HEK293 (cell line): Measurements from ENCODE around the gene ZDHHC11.
"Not testable (repeated sequence)": the region's sequence is repeated elsewhere in the genome, so short reads cannot be mapped to it uniquely, and the experiment has no call there.

Source experiments
- CTCF ChIP-seq: fragments of 450-650 bp; formaldehyde crosslinking; IDR thresholded peaks from 2 replicates; pipeline ENCODE4 v1.5.1; 2016; ENCODE audit warnings: missing biosample characterization, missing genetic modification characterization
- SETDB1 ChIP-seq: IDR thresholded peaks from one replicate; pipeline ENCODE4 v1.6.1; 2017; ENCODE audit warnings: mild to moderate bottlenecking, low read length, moderate library complexity, mixed read lengths; ENCODE audit not compliant: insufficient read length
- ZBTB17 ChIP-seq: fragments of 450-650 bp; formaldehyde crosslinking; IDR thresholded peaks from 2 replicates; pipeline ENCODE4 v1.5.1; 2016; ENCODE audit warnings: missing biosample characterization, missing genetic modification characterization
- ZNF133 ChIP-seq: fragments of 450-650 bp; formaldehyde crosslinking; IDR thresholded peaks from 2 replicates; pipeline ENCODE4 v1.5.1; 2016; ENCODE audit warnings: missing biosample characterization, missing genetic modification characterization
- ZNF274 ChIP-seq, 2 experiments: fragments of 200-500 bp in 1 of 2; fragments of 450-650 bp in 1 of 2; sonication (Bioruptor generic) in 1 of 2; formaldehyde crosslinking in 1 of 2; IDR thresholded peaks; 2 replicates each; pipeline versions ENCODE4 v1.5.1 to v1.6.1; 2014 to 2016; ENCODE audit warnings: borderline replicate concordance in 1 of 2, inconsistent platforms in 1 of 2, low read length in 1 of 2, missing biosample characterization in 1 of 2, missing genetic modification characterization in 1 of 2
- ZNF292 ChIP-seq: fragments of 450-650 bp; formaldehyde crosslinking; IDR thresholded peaks from 2 replicates; pipeline ENCODE4 v1.5.1; 2016; ENCODE audit warnings: low read depth, missing biosample characterization, missing genetic modification characterization, borderline replicate concordance
- ZNF658 ChIP-seq: fragments of 450-650 bp; formaldehyde crosslinking; IDR thresholded peaks from 2 replicates; pipeline ENCODE4; 2016; ENCODE audit warnings: missing biosample characterization, missing genetic modification characterization
- ZNF843 ChIP-seq: fragments of 450-650 bp; formaldehyde crosslinking; IDR thresholded peaks from 2 replicates; pipeline ENCODE4 v1.5.1; 2016; ENCODE audit warnings: missing biosample characterization, missing genetic modification characterization
- TF ChIP-seq, protein P1 (sequence below): fragments of 450-650 bp; formaldehyde crosslinking; IDR thresholded peaks from 2 replicates; pipeline ENCODE4 v1.5.1; 2016; ENCODE audit warnings: missing biosample characterization, missing genetic modification characterization
- TF ChIP-seq, protein P2 (sequence below): fragments of 450-650 bp; formaldehyde crosslinking; IDR thresholded peaks from 2 replicates; pipeline ENCODE4 v1.5.1; 2016; ENCODE audit warnings: missing biosample characterization, missing genetic modification characterization
- TF ChIP-seq, protein P3 (sequence below): fragments of 450-650 bp; formaldehyde crosslinking; IDR thresholded peaks from 2 replicates; pipeline ENCODE4 v1.5.1; 2016; ENCODE audit warnings: missing biosample characterization, missing genetic modification characterization, low read depth
- TF ChIP-seq, protein P4 (sequence below): fragments of 450-650 bp; formaldehyde crosslinking; IDR thresholded peaks from 2 replicates; pipeline ENCODE4 v1.5.1; 2017; ENCODE audit warnings: missing biosample characterization, missing genetic modification characterization

DNA sequence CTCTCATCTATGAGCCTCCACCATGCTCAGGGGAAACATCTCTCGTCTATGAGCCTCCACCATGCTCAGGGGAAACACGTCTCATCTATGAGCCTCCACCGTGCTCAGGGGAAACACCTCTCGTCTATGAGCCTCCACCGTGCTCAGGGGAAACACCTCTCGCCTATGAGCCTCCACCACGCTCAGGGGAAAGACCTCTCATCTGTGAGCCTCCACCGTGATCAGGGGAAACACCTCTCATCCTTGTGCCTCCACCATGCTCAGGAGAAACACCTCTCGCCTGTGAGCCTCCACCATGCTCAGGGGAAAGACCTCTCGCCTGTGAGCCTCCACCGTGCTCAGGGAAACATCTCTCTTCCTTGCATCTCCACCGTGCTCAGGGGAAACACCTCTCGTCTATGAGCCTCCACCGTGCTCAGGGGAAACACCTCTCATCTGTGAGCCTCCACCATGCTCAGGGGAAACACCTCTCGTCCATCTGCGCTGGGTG, 96.6 kb downstream of the ZDHHC11 start:
- TF ChIP-seq ZBTB17 (tag by site-specific recombination); ZNF658; CTCF (tag by site-specific recombination); ZNF843 (tag by site-specific recombination); SETDB1; ZNF133 (tag by site-specific recombination); ZNF274 (IDR thresholded peaks at IDR 0.05; ENCODE audit: low read length); ZNF274 (tag by site-specific recombination; IDR thresholded peaks at IDR 0.05; ENCODE audit: borderline replicate concordance); ZNF292: not testable (repeated sequence)
- TF ChIP-seq, protein P1, sequence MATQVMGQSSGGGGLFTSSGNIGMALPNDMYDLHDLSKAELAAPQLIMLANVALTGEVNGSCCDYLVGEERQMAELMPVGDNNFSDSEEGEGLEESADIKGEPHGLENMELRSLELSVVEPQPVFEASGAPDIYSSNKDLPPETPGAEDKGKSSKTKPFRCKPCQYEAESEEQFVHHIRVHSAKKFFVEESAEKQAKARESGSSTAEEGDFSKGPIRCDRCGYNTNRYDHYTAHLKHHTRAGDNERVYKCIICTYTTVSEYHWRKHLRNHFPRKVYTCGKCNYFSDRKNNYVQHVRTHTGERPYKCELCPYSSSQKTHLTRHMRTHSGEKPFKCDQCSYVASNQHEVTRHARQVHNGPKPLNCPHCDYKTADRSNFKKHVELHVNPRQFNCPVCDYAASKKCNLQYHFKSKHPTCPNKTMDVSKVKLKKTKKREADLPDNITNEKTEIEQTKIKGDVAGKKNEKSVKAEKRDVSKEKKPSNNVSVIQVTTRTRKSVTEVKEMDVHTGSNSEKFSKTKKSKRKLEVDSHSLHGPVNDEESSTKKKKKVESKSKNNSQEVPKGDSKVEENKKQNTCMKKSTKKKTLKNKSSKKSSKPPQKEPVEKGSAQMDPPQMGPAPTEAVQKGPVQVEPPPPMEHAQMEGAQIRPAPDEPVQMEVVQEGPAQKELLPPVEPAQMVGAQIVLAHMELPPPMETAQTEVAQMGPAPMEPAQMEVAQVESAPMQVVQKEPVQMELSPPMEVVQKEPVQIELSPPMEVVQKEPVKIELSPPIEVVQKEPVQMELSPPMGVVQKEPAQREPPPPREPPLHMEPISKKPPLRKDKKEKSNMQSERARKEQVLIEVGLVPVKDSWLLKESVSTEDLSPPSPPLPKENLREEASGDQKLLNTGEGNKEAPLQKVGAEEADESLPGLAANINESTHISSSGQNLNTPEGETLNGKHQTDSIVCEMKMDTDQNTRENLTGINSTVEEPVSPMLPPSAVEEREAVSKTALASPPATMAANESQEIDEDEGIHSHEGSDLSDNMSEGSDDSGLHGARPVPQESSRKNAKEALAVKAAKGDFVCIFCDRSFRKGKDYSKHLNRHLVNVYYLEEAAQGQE (tag by site-specific recombination), result not testable (repeated sequence)
- TF ChIP-seq, protein P2, sequence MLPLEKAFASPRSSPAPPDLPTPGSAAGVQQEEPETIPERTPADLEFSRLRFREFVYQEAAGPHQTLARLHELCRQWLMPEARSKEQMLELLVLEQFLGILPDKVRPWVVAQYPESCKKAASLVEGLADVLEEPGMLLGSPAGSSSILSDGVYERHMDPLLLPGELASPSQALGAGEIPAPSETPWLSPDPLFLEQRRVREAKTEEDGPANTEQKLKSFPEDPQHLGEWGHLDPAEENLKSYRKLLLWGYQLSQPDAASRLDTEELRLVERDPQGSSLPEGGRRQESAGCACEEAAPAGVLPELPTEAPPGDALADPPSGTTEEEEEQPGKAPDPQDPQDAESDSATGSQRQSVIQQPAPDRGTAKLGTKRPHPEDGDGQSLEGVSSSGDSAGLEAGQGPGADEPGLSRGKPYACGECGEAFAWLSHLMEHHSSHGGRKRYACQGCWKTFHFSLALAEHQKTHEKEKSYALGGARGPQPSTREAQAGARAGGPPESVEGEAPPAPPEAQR (tag by site-specific recombination), result not testable (repeated sequence)
- TF ChIP-seq, protein P3, sequence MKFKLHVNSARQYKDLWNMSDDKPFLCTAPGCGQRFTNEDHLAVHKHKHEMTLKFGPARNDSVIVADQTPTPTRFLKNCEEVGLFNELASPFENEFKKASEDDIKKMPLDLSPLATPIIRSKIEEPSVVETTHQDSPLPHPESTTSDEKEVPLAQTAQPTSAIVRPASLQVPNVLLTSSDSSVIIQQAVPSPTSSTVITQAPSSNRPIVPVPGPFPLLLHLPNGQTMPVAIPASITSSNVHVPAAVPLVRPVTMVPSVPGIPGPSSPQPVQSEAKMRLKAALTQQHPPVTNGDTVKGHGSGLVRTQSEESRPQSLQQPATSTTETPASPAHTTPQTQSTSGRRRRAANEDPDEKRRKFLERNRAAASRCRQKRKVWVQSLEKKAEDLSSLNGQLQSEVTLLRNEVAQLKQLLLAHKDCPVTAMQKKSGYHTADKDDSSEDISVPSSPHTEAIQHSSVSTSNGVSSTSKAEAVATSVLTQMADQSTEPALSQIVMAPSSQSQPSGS, result not testable (repeated sequence)
- TF ChIP-seq, protein P4, sequence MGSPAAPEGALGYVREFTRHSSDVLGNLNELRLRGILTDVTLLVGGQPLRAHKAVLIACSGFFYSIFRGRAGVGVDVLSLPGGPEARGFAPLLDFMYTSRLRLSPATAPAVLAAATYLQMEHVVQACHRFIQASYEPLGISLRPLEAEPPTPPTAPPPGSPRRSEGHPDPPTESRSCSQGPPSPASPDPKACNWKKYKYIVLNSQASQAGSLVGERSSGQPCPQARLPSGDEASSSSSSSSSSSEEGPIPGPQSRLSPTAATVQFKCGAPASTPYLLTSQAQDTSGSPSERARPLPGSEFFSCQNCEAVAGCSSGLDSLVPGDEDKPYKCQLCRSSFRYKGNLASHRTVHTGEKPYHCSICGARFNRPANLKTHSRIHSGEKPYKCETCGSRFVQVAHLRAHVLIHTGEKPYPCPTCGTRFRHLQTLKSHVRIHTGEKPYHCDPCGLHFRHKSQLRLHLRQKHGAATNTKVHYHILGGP (tag by site-specific recombination), result not testable (repeated sequence)
